Suprapubic skin (tissue), 3 donors: ENCODE measurements around the gene ROBO1.

ENCODE experiments used
- CTCF ChIP-seq, 2 donors: fragments of 200-600 bp in 1 of 2; fragments of 450-650 bp in 1 of 2; sonication (generic) in 1 of 2; IDR thresholded peaks; one replicate each; pipeline ENCODE4 v1.5.1; 2016 to 2019; ENCODE audit warnings: antibody characterized with exemption in 2 of 2, mild to moderate bottlenecking in 1 of 2, moderate library complexity in 1 of 2
- EP300 ChIP-seq: sonication (generic); formaldehyde crosslinking; IDR thresholded peaks from one replicate; pipeline ENCODE4 v1.6.1; 2017; ENCODE audit warnings: antibody characterized with exemption

GRCh38 chr3:78738833-78739232, 1029.0 kb downstream of the ROBO1 start:
- TF ChIP-seq CTCF (IDR thresholded peaks at IDR 0.05) (no peak), EP300 (no peak)
